ENCODE data around the gene CDK15.

GRCh38 chr2:201866643-201867473, 60.5 kb downstream of the CDK15 start:
- TF ChIP-seq EZH2 (IDR thresholded peaks at IDR 0.05; ENCODE audit: borderline replicate concordance, low read length) (no peak), CTCF (IDR thresholded peaks at IDR 0.05; ENCODE audit: low read length) (no peak)

Measured in OCI-LY1 (cell line).